WERI-Rb-1 (cell line): ENCODE data around the gene TLCD5.

ENCODE experiments used
- DNase-seq: peaks from one replicate; pipeline ENCODE4 v3.0.0-alpha.2; 2020
- H3K27ac ChIP-seq: fragments of 250-450 bp; sonication (Bioruptor Pico); 2 replicates; pipeline ENCODE4 v1.5.1; 2020; ENCODE audit warnings: mild to moderate bottlenecking, moderate library complexity
- H3K27me3 ChIP-seq: fragments of 250-450 bp; sonication (Bioruptor Pico); 2 replicates; pipeline ENCODE4 v1.5.1; 2021; ENCODE audit warnings: mild to moderate bottlenecking, low read depth, moderate library complexity; ENCODE audit not compliant: insufficient read depth, severe bottlenecking
- H3K36me3 ChIP-seq: fragments of 250-450 bp; sonication (Bioruptor Pico); 2 replicates; pipeline ENCODE4 v1.5.1; 2020; ENCODE audit warnings: mild to moderate bottlenecking, moderate library complexity
- H3K4me3 ChIP-seq: 2 replicates; pipeline ENCODE4 v1.5.1; 2011; ENCODE audit warnings: low read depth, mild to moderate bottlenecking, control low read depth, low read length
- H3K9me3 ChIP-seq: fragments of 250-450 bp; sonication (Bioruptor Pico); 2 replicates; pipeline ENCODE4 v1.5.1; 2021; ENCODE audit warnings: mild to moderate bottlenecking, moderate library complexity; ENCODE audit not compliant: severe bottlenecking
- CTCF ChIP-seq: IDR thresholded peaks from 2 replicates; pipeline ENCODE4 v1.5.1; 2011; ENCODE audit warnings: low read depth, mild to moderate bottlenecking, control low read depth, inconsistent platforms, low read length

Gene TLCD5

GRCh38 chr11:120284272-120284671, 40.8 kb upstream of the TLCD5 start:
- DNase-seq, result no peak
- Histone ChIP-seq H3K27me3 (no peaks in the 10 kb centered on the region), H3K27ac (no peak overlapping the region), H3K36me3 (no peaks in the 10 kb centered on the region), H3K4me3 (no peak overlapping the region), H3K9me3 (no peaks in the 10 kb centered on the region)
- TF ChIP-seq CTCF, result no peak

- no peak for DNase-seq
- Histone ChIP-seq H3K27ac (no peak overlapping the region), H3K36me3 (no peaks in the 10 kb centered on the region), H3K4me3 (no peak overlapping the region), H3K9me3 (no peaks in the 10 kb centered on the region), H3K27me3 (no peaks in the 10 kb centered on the region)
- TF ChIP-seq CTCF, result no peak
Measured at GRCh38 chr11:120285256-120285655, 39.8 kb upstream of the TLCD5 start.

- TF ChIP-seq CTCF, result no peak
- H3K9me3 ChIP-seq, result no peaks in the 10 kb centered on the region
- H3K27me3 ChIP-seq, result no peaks in the 10 kb centered on the region
- no peaks in the 10 kb centered on the region for H3K36me3 ChIP-seq
- DNase-seq, result no peak
- no peak overlapping the region for H3K27ac ChIP-seq
- no peak overlapping the region for H3K4me3 ChIP-seq
Measured at GRCh38 chr11:120288021-120288420, 37.1 kb upstream of the TLCD5 start.

- no peak for DNase-seq
- no peak overlapping the region for H3K4me3 ChIP-seq
- TF ChIP-seq CTCF, result no peak
- no peaks in the 10 kb centered on the region for H3K27me3 ChIP-seq
- no peak overlapping the region for H3K27ac ChIP-seq
- H3K9me3 ChIP-seq, result no peaks in the 10 kb centered on the region
- H3K36me3 ChIP-seq, result no peaks in the 10 kb centered on the region
Measured at GRCh38 chr11:120289426-120289825, 35.7 kb upstream of the TLCD5 start.

- Histone ChIP-seq H3K4me3 (no peak overlapping the region), H3K36me3 (no peaks in the 10 kb centered on the region), H3K9me3 (no peaks in the 10 kb centered on the region), H3K27me3 (no peaks in the 10 kb centered on the region), H3K27ac (no peak overlapping the region)
- no peak for TF ChIP-seq CTCF
- no peak for DNase-seq
Measured at GRCh38 chr11:120290956-120291355, 34.1 kb upstream of the TLCD5 start.

GRCh38 chr11:120293038-120293800, 31.9 kb upstream of the TLCD5 start:
- no peak overlapping the region for H3K4me3 ChIP-seq
- H3K27ac ChIP-seq, result no peak overlapping the region
- DNase-seq, result no peak
- H3K9me3 ChIP-seq, result no peaks in the 10 kb centered on the region
- no peak for TF ChIP-seq CTCF
- no peaks in the 10 kb centered on the region for H3K27me3 ChIP-seq
- H3K36me3 ChIP-seq, result no peaks in the 10 kb centered on the region
